ENCODE measurements around the gene IL31RA.

The IL31RA gene

GRCh38 chr5:55885359-55885758 lies 34.2 kb downstream of the IL31RA start:
- H3K27me3 ChIP-seq, result no peaks in the 10 kb centered on the region
- no peak for TF ChIP-seq CTCF (IDR thresholded peaks at IDR 0.05)
- no peaks in the 10 kb centered on the region for H3K9me3 ChIP-seq
- H3K27ac ChIP-seq, result no peak overlapping the region
- no peak overlapping the region for H3K4me3 ChIP-seq (ENCODE audit: low read depth in 1 of 2, low read length in 1 of 2)
- no peaks in the 10 kb centered on the region for H3K4me1 ChIP-seq (ENCODE audit: control insufficient read depth in 1 of 2, insufficient read depth in 1 of 2, low read depth in 1 of 2, low read length in 1 of 2)
- H3K36me3 ChIP-seq, result no peaks in the 10 kb centered on the region

GRCh38 chr5:55888205-55888604 lies 37.0 kb downstream of the IL31RA start:
- no peak for TF ChIP-seq CTCF (IDR thresholded peaks at IDR 0.05)
- no peaks in the 10 kb centered on the region for H3K36me3 ChIP-seq
- H3K27ac ChIP-seq, result no peak overlapping the region
- H3K27me3 ChIP-seq, result no peaks in the 10 kb centered on the region
- no peak overlapping the region for H3K4me3 ChIP-seq (ENCODE audit: low read depth in 1 of 2, low read length in 1 of 2)
- no peaks in the 10 kb centered on the region for H3K9me3 ChIP-seq
- no peaks in the 10 kb centered on the region for H3K4me1 ChIP-seq (ENCODE audit: control insufficient read depth in 1 of 2, insufficient read depth in 1 of 2, low read depth in 1 of 2, low read length in 1 of 2)

- no peak for TF ChIP-seq CTCF (IDR thresholded peaks at IDR 0.05)
- no peaks in the 10 kb centered on the region for H3K9me3 ChIP-seq
- H3K4me1 ChIP-seq (ENCODE audit: control insufficient read depth in 1 of 2, insufficient read depth in 1 of 2, low read depth in 1 of 2, low read length in 1 of 2), result no peaks in the 10 kb centered on the region
- H3K4me3 ChIP-seq (ENCODE audit: low read depth in 1 of 2, low read length in 1 of 2), result no peak overlapping the region
- H3K27ac ChIP-seq, result no peak overlapping the region
- no peaks in the 10 kb centered on the region for H3K36me3 ChIP-seq
- no peaks in the 10 kb centered on the region for H3K27me3 ChIP-seq
Observed at GRCh38 chr5:55892479-55892878, 41.3 kb downstream of the IL31RA start.

GRCh38 chr5:55894135-55894534 lies 43.0 kb downstream of the IL31RA start:
- Histone ChIP-seq H3K27ac (no peak overlapping the region), H3K9me3 (no peaks in the 10 kb centered on the region), H3K4me1 (ENCODE audit: control insufficient read depth in 1 of 2, insufficient read depth in 1 of 2, low read depth in 1 of 2, low read length in 1 of 2) (no peaks in the 10 kb centered on the region), H3K4me3 (ENCODE audit: low read depth in 1 of 2, low read length in 1 of 2) (no peak overlapping the region), H3K36me3 (no peaks in the 10 kb centered on the region), H3K27me3 (peaks cover 5% of the 10 kb centered on the region)
- no peak for TF ChIP-seq CTCF (IDR thresholded peaks at IDR 0.05)

GRCh38 chr5:55895346-55895745 lies 44.2 kb downstream of the IL31RA start:
- Histone ChIP-seq H3K4me3 (ENCODE audit: low read depth in 1 of 2, low read length in 1 of 2) (no peak overlapping the region), H3K27me3 (peaks cover 17% of the 10 kb centered on the region), H3K27ac (no peak overlapping the region), H3K4me1 (ENCODE audit: control insufficient read depth in 1 of 2, insufficient read depth in 1 of 2, low read depth in 1 of 2, low read length in 1 of 2) (no peaks in the 10 kb centered on the region), H3K36me3 (no peaks in the 10 kb centered on the region), H3K9me3 (no peaks in the 10 kb centered on the region)
- no peak for TF ChIP-seq CTCF (IDR thresholded peaks at IDR 0.05)

GRCh38 chr5:55896238-55896637 lies 45.1 kb downstream of the IL31RA start:
- TF ChIP-seq CTCF (IDR thresholded peaks at IDR 0.05), result no peak
- Histone ChIP-seq H3K27ac (no peak overlapping the region), H3K9me3 (no peaks in the 10 kb centered on the region), H3K36me3 (no peaks in the 10 kb centered on the region), H3K27me3 (peaks cover 24% of the 10 kb centered on the region), H3K4me1 (ENCODE audit: control insufficient read depth in 1 of 2, insufficient read depth in 1 of 2, low read depth in 1 of 2, low read length in 1 of 2) (no peaks in the 10 kb centered on the region), H3K4me3 (ENCODE audit: low read depth in 1 of 2, low read length in 1 of 2) (no peak overlapping the region)
